Trophoblast cell (in vitro differentiated cells and primary cell): ENCODE measurements around the gene NPAS4.
A peak's percentile ranks its signal among the peaks of the same experiment; 100 is the strongest.
"Not testable (repeated sequence)": the region's sequence is repeated elsewhere in the genome, so short reads cannot be mapped to it uniquely, and the experiment has no call there.

ENCODE experiments used
- DNase-seq, 2 donors: peaks; one replicate each; pipeline ENCODE4 v3.0.0-alpha.2; 2016
- H2AFZ ChIP-seq: 2 replicates; pipeline ENCODE4 v1.6.1; 2013; ENCODE audit warnings: low read length, moderate library complexity, mild to moderate bottlenecking; ENCODE audit not compliant: insufficient read depth, poor library complexity
- H2AK5ac ChIP-seq: 2 replicates; pipeline ENCODE4 v1.6.1; 2013; ENCODE audit warnings: mild to moderate bottlenecking, low read length
- H2BK120ac ChIP-seq: 2 replicates; pipeline ENCODE4 v1.6.1; 2013; ENCODE audit warnings: low read length, mild to moderate bottlenecking, moderate library complexity; ENCODE audit not compliant: insufficient read depth, poor library complexity
- H2BK12ac ChIP-seq: 2 replicates; pipeline ENCODE4 v1.6.1; 2013; ENCODE audit warnings: mild to moderate bottlenecking, low read length, moderate library complexity
- H2BK5ac ChIP-seq: 2 replicates; pipeline ENCODE4 v1.6.1; 2013; ENCODE audit warnings: low read length, low read depth, moderate library complexity, mild to moderate bottlenecking; ENCODE audit not compliant: poor library complexity
- H3K14ac ChIP-seq: 2 replicates; pipeline ENCODE4 v1.6.1; 2013; ENCODE audit warnings: mild to moderate bottlenecking, low read length
- H3K18ac ChIP-seq: 2 replicates; pipeline ENCODE4 v1.6.1; 2013; ENCODE audit warnings: mild to moderate bottlenecking, low read length
- H3K23ac ChIP-seq: 2 replicates; pipeline ENCODE4 v1.6.1; 2013; ENCODE audit warnings: low read length
- H3K27ac ChIP-seq: 2 replicates; pipeline ENCODE4 v1.5.1; 2013; ENCODE audit warnings: low read depth, mild to moderate bottlenecking, inconsistent platforms, low read length, moderate library complexity
- H3K27me3 ChIP-seq: 2 replicates; pipeline ENCODE4 v1.6.1; 2013; ENCODE audit warnings: inconsistent platforms, mild to moderate bottlenecking, low read length, moderate library complexity; ENCODE audit not compliant: insufficient read depth
- H3K36me3 ChIP-seq, 2 experiments: 1 replicate in 1 of 2; 2 replicates in 1 of 2; pipeline ENCODE4 v1.6.1; 2013; ENCODE audit warnings: low read length in 2 of 2, mild to moderate bottlenecking in 2 of 2, moderate library complexity in 1 of 2; ENCODE audit not compliant: insufficient read depth in 2 of 2, control insufficient read depth in 1 of 2
- H3K4ac ChIP-seq: 2 replicates; pipeline ENCODE4 v1.6.1; 2013; ENCODE audit warnings: low read depth, mild to moderate bottlenecking, low read length, moderate library complexity
- H3K4me1 ChIP-seq, 2 experiments: 1 replicate in 1 of 2; 2 replicates in 1 of 2; pipeline ENCODE4 v1.6.1; 2013; ENCODE audit warnings: low read length in 2 of 2, mild to moderate bottlenecking in 2 of 2, moderate library complexity in 1 of 2; ENCODE audit not compliant: insufficient read depth in 2 of 2, control insufficient read depth in 1 of 2
- H3K4me2 ChIP-seq: 2 replicates; pipeline ENCODE4 v1.6.1; 2013; ENCODE audit warnings: inconsistent platforms, mild to moderate bottlenecking, low read length, moderate library complexity
- H3K4me3 ChIP-seq: 2 replicates; pipeline ENCODE4 v1.5.1; 2013; ENCODE audit warnings: mild to moderate bottlenecking, low read depth, low read length, inconsistent platforms
- H3K79me1 ChIP-seq: one replicate; pipeline ENCODE4 v1.6.1; 2013; ENCODE audit warnings: low read length
- H3K79me2 ChIP-seq: 2 replicates; pipeline ENCODE4 v1.6.1; 2013; ENCODE audit warnings: low read length, mild to moderate bottlenecking; ENCODE audit not compliant: control insufficient read depth, insufficient read depth, poor library complexity
- H3K9ac ChIP-seq: 2 replicates; pipeline ENCODE4 v1.6.1; 2013; ENCODE audit warnings: mild to moderate bottlenecking, low read length
- H3K9me3 ChIP-seq: 2 replicates; pipeline ENCODE4 v1.6.1; 2013; ENCODE audit warnings: low read depth, mild to moderate bottlenecking, control low read depth, inconsistent platforms, low read length; ENCODE audit not compliant: insufficient read depth
- H4K12ac ChIP-seq: 2 replicates; pipeline ENCODE4 v1.6.1; 2013; ENCODE audit warnings: low read depth, mild to moderate bottlenecking, low read length, moderate library complexity
- H4K8ac ChIP-seq: 2 replicates; pipeline ENCODE4 v1.6.1; 2013; ENCODE audit warnings: low read depth, mild to moderate bottlenecking, low read length, moderate library complexity
- H4K91ac ChIP-seq: one replicate; pipeline ENCODE4 v1.6.1; 2013; ENCODE audit warnings: low read depth, mild to moderate bottlenecking, low read length, moderate library complexity
- WGBS: extraction: QIAGEN DNeasy Blood & Tissue Kit; methylation state at CpG from one replicate; pipeline ENCODE4 v1.1.7; 2013; ENCODE audit warnings: missing lambda C conversion rate; ENCODE audit not compliant: insufficient read length, insufficient coverage; ENCODE audit errors: extremely low coverage; 5-methylcytosine and 5-hydroxymethylcytosine counted together

The NPAS4 gene

DNA sequence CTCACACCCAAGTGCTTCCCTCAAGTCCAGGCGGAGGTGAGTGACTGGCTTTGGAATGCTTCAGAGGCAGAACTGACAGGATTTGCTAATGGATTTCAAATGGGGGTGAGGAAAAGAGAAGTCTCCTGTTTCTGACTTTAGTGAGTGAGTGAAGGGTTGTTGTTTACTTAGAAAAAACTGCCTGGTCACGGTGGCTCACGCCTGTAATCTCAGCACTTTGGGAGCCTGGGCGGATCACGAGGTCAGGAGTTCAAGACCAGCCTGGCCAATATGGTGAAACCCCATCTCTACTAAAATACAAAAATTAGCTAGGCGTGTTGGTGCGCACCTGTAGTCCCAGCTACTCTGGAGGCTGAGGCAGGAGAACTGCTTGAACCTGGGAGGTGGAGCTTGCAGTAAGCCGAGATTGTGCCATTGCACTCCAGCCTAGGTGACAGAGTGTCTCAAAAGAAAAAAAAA lies 11.1 kb downstream of the NPAS4 start:
- H2BK5ac ChIP-seq, H3K9ac ChIP-seq, DNase-seq, H3K9me3 ChIP-seq, H3K4me3 ChIP-seq, H2AFZ ChIP-seq, H4K91ac ChIP-seq, H3K79me1 ChIP-seq, H2AK5ac ChIP-seq, H4K8ac ChIP-seq, H4K12ac ChIP-seq, H3K4me2 ChIP-seq, H3K23ac ChIP-seq, H3K14ac ChIP-seq, H3K18ac ChIP-seq, H2BK120ac ChIP-seq, H3K4ac ChIP-seq, H3K79me2 ChIP-seq, H3K27ac ChIP-seq, H2BK12ac ChIP-seq, H3K27me3 ChIP-seq, H3K4me1 ChIP-seq: not testable (repeated sequence)
- H3K36me3 ChIP-seq: peaks cover 7 to 13% of the 10 kb centered on the region in 2 experiments
- WGBS: no CpG with 5 or more reads among the region's 8 CpGs

DNA sequence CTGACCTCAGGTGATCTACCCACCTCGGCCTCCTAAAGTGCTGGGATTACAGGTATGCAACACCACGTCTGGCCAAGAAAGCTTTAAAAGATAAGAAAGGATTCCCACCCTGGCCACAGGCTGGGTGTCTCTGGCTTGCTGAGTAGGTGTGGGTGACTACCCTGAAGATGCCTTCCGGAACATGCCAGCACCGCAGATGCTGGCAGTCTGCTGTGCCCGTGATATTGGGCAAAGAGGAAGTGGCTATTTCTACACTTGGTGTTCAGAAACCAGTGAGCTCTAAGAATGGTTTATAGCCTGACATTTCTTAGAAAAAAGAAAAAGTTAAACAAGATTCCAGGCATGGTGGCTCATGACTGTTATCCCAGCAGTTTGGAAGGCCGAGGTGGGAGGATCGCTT lies 11.8 kb downstream of the NPAS4 start:
- whole genome bisulfite sequencing: no CpG with 5 or more reads among the region's 7 CpGs
- Histone ChIP-seq H4K12ac (no peak overlapping the region), H2AFZ (no peak overlapping the region), H3K9me3 (peaks cover 3% of the 10 kb centered on the region), H2BK120ac (no peak overlapping the region), H3K79me2 (no peaks in the 10 kb centered on the region), H3K79me1 (no peaks in the 10 kb centered on the region), H3K4me3 (no peak overlapping the region), H3K14ac (no peak overlapping the region), H3K18ac (no peak overlapping the region), H3K4me2 (no peak overlapping the region), H4K8ac (no peak overlapping the region), H3K27ac (no peak overlapping the region), H3K27me3 (no peaks in the 10 kb centered on the region), H2AK5ac (no peak overlapping the region), H3K23ac (no peak overlapping the region), H3K9ac (no peak overlapping the region), H3K4me1 (no peaks in the 10 kb centered on the region), H3K36me3 (peaks cover 10 to 16% of the 10 kb centered on the region in 2 experiments), H4K91ac (no peak overlapping the region), H3K4ac (no peak overlapping the region), H2BK12ac (no peak overlapping the region), H2BK5ac (no peak overlapping the region)
- DNase-seq: no peak

DNA sequence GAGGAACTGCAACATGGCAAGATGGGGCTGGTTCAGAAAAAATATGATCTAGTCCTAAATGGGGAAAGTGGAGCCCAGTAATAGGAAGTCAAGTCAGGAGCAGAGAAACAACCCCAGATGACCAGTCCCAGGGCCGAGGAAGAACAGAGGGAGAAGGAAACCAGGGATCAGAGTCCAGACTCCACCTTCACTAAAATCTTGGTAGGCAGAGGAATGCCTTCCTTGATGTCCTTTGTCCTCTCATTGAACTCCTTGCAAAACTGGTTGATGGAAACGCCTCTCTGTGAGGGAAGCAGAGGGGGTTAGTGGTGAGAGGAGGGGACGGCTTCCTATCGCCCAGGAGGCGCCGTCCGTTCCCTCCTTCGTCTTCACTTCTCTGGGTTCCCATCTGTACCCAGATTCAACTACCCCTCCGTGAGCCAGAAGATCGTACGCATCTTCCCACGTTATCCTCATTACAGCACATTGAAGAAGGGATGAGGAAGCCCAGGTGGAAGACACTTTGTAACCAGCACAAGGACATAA lies 17.2 kb downstream of the NPAS4 start:
- H2BK120ac ChIP-seq: no peak overlapping the region
- H2AK5ac ChIP-seq: no peak overlapping the region
- peak overlapping the region; percentile 88 for H3K4me3 ChIP-seq
- H2AFZ ChIP-seq: peak overlapping the region; percentile 68
- H2BK12ac ChIP-seq: no peak overlapping the region
- peak overlapping the region; percentile 49 for H4K91ac ChIP-seq
- H3K23ac ChIP-seq: no peak overlapping the region
- no peak overlapping the region for H3K27ac ChIP-seq
- H3K36me3 ChIP-seq: peaks cover 10 to 16% of the 10 kb centered on the region in 2 experiments
- WGBS: no CpG with 5 or more reads among the region's 12 CpGs
- peaks cover 6% of the 10 kb centered on the region for H3K79me1 ChIP-seq
- peaks cover 4% of the 10 kb centered on the region for H3K79me2 ChIP-seq
- H3K4ac ChIP-seq: no peak overlapping the region
- H3K9ac ChIP-seq: peak overlapping the region; percentile 75
- H4K12ac ChIP-seq: peak overlapping the region; percentile 76
- no peaks in the 10 kb centered on the region for H3K27me3 ChIP-seq
- H3K18ac ChIP-seq: peak overlapping the region; percentile 58
- H3K14ac ChIP-seq: peak overlapping the region; percentile 35
- peaks cover 3 to 5% of the 10 kb centered on the region in 2 experiments for H3K4me1 ChIP-seq
- peak overlapping the region; percentile 90 for H3K4me2 ChIP-seq
- no peak for DNase-seq
- H3K9me3 ChIP-seq: peaks cover 4% of the 10 kb centered on the region
- H2BK5ac ChIP-seq: no peak overlapping the region
- peak overlapping the region; percentile 92 for H4K8ac ChIP-seq

DNA sequence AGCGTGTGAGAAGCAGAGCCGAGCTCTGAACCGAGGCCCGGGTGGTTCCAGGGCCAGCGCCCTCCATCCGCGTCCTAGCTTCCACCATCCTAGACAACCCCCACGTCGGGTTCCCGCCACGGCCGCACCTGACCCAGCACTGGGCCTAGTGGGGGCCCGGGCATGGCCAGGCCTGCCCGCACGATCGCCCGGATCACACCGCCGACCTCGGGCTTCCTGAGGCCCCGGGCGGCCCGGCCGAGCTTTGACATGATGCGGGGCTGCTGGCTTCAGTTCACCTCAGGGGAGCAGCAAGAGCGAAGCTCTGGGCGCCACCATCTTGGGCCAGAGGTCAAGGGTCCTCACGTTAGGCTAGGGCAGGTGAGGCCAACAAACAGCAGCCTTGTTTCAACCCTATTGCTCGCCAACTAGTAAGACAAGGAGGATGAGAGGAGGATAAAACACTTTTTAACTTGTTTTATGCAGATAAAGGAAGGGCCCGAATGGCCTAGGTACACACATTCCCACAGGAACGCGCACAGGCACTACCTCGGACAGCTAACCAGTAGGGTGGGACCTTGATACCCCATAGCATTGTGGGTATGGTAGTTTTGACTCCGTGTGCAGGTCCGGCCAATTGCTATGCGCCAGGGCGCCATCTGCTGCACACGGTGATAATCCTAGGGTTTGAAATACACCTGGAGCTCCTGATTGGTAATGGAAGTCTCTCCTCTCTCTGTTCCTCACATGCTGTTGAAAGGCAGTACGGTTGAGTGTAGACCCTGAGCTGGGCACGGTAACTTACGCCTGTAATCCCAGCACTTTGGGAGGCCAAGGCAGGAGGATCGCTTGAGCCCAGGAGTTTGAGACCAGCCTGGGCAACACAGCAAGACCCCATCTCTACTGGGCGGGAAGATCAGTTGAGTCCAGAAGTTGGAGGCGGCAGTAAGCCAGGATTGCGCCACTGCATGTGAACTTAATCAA lies 17.9 kb downstream of the NPAS4 start, which contains the start of gene MRPL11:
TSS of gene MRPL11 (minus strand) at position 345 of the 963 bp plus-strand sequence. CDS start at position 251, 94 bp downstream.
- peaks cover 6% of the 10 kb centered on the region for H3K79me1 ChIP-seq
- peak within 1 kb of the TSS; percentile 28 for H2BK5ac ChIP-seq
- H3K27ac ChIP-seq: no peak within 1 kb of the TSS
- peak within 1 kb of the TSS; percentile 92 for H4K8ac ChIP-seq
- DNase-seq: peak; percentile 93 to 98
- no peak within 1 kb of the TSS for H3K23ac ChIP-seq
- H2AFZ ChIP-seq: peak within 1 kb of the TSS; percentile 68
- H3K18ac ChIP-seq: peak within 1 kb of the TSS; percentile 58
- H4K12ac ChIP-seq: peak within 1 kb of the TSS; percentile 76
- H2BK12ac ChIP-seq: no peak within 1 kb of the TSS
- no peak within 1 kb of the TSS for H3K4ac ChIP-seq
- H3K4me3 ChIP-seq: peak within 1 kb of the TSS; percentile 88
- H3K9me3 ChIP-seq: peaks cover 9% of the 10 kb centered on the region
- WGBS: no CpG with 5 or more reads among the region's 45 CpGs
- H3K79me2 ChIP-seq: peaks cover 4% of the 10 kb centered on the region
- peak within 1 kb of the TSS; percentile 75 for H3K9ac ChIP-seq
- H3K36me3 ChIP-seq: peaks cover 10 to 16% of the 10 kb centered on the region in 2 experiments
- peak within 1 kb of the TSS; percentile 59 for H4K91ac ChIP-seq
- H3K27me3 ChIP-seq: no peaks in the 10 kb centered on the region
- peaks cover 3 to 5% of the 10 kb centered on the region in 2 experiments for H3K4me1 ChIP-seq
- peak within 1 kb of the TSS; percentile 34 for H2BK120ac ChIP-seq
- H3K4me2 ChIP-seq: peak within 1 kb of the TSS; percentile 90
- H2AK5ac ChIP-seq: no peak within 1 kb of the TSS
- H3K14ac ChIP-seq: peak within 1 kb of the TSS; percentile 35
